Activated T-cell treated with anti-CD3 and anti-CD28 coated beads, Interleukin-2, amount 50 U/mL, for 48 hours (primary cell): Measurements from ENCODE around the gene SDHC.
A peak's percentile ranks its signal among the peaks of the same experiment; 100 is the strongest.
"Not testable (repeated sequence)": the region's sequence is repeated elsewhere in the genome, so short reads cannot be mapped to it uniquely, and the experiment has no call there.

ENCODE experiments used
- DNase-seq, 2 experiments: peaks; one replicate each; pipeline ENCODE4 v3.0.0-alpha.2; 2020

Gene SDHC

DNA sequence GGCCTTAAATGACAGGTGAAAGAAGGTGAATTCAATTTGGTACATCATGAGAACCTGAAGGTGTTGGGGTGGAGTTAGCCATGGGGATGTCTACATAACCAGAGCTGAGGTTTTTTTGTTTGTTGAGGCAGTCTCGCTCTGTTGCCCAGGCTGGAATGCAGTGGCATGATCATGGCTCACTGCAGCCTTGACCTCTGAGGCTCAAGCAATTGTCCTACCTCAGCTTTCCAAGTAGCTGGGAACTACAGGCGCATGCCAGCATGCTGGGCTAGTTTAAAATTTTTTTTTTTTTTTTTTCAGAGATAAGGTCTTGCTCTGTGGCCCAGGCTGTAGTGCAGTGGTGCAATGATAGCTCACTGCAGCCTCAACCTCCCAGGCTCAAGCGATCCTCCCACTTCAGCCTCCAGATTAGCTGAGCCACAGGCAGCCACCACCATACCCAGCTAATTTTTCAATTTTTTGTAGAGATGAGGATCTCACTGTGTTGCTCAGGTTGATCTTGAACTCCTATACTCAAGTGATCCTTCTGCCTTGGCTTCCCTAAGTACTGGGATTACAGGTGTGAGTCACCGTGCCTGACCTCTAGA, 2.5 kb upstream of the SDHC start:
- DNase-seq: no peak

DNA sequence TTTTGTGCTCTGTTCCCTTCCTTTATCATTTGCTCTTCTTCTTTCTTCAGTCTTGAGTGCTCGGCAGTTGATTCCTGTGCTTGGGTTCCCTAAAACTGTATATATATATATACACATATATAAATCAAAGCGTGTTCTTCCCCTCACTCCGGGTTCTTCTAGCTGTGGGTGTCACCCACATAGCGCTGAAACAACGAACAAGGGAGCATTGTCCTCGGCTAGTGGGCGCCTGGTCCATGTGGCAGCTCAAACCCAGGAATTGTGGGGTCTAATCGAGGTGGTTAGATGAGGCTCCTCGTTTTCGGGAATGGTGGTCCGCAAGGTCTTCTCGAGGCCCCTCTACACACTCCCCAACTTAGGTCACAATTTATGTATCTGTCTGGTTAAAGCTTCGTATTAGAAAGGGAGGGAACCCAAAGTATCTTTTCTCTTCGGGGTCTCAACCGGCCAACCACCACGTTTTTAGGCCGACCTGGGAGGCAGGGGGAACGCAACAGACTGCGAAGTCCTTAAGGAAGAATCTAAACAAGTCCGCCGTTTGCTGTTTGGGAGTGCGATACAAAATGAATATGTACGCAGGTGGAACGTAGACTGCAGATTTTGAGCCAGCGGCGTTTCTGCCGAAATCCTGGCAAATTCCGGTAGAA, 504 bp upstream of the SDHC start:
- no peak for DNase-seq

DNA sequence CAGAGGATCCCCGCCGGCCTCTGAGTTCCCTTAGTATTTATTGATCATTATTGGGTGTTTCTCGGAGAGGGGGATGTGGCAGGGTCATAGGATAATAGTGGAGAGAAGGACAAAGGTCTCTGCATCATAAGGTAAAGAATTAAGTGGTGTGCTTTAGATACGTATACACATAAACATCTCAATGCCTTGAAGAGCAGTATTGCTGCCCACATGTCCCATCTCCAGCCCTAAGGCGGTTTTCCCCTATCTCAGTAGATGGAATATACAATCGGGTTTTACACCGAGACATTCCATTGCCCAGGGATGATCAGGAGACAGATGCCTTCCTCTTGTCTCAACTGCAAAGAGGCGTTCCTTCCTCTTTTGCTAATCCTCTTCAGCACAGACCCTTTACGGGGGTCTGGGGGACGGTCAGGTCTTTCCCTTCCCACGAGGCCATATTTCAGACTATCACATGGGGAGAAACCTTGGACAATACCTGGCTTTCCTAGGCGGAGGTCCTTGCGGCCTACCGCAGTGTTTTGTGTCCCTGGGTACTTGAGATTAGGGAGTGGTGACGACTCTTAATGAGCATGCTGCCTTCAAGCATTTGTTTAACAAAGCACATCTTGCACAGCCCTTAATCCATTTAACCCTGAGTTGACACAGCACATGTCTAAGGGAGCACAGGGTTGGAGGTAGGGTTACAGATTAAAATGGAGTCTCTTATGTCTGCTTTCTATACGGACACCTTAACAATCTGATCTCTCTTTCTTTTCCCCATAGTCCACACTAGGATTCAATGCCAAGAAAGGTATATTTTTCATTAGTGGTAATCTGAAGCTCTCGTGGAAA, 1.9 kb downstream of the SDHC start:
- DNase-seq: not testable (repeated sequence)

DNA sequence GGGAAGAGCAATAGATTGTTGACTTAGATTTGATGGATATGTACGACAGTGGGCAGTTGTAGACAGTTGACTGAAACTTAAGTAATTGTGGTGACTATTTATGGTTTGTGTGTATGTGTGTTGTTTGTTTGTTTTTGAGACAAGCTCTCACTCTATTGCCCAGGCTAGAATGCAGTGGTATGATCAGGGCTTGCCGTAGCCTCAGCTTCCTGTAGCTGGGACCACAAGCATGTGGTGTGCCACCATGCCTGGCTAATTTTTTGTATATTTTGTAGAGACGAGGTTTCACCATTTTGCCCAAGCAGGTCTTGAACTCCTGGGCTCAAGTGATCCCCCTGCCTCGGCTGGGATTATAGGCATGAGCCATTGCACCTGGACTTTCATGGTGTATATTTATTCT, 9.8 kb downstream of the SDHC start:
- no peak for DNase-seq

DNA sequence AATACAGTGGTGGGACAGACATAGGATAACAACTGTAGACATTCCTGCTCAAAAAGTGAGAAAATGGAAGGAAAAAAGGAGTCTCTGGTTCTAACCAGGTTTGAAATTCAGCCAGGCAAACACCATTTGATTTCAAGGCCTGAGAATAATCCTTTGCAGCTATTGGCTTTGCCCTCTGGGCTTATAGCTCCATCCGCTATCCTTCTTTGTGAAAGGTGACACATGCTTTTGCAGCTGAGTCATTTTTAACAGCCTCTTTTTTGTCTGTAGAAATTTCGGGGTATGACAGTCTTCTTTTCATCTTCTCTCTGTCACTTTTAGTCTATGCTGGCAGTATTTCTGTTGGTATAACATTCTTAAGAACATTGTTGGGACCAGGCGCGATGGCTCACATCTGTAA, 16.2 kb downstream of the SDHC start:
- DNase-seq: no peak

DNA sequence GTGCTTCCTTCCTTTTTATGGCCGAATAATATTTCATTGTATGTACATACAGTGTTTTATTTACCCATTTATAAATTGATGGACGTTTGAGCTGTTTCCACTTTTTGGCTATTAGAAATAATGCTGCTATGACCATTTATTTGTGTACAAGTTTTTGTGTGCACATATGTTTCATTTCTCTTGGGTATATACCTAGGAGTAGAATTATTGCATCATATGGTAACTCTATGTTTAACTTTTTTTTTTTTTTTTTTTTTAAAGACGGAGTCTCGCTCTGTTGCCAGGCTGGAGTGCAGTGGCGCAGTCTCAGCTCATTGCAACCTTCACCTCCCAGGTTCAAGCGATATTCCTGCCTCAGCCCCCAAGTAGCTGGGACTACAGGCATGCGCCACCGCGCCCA, 19.0 kb downstream of the SDHC start:
- DNase-seq: no peak

DNA sequence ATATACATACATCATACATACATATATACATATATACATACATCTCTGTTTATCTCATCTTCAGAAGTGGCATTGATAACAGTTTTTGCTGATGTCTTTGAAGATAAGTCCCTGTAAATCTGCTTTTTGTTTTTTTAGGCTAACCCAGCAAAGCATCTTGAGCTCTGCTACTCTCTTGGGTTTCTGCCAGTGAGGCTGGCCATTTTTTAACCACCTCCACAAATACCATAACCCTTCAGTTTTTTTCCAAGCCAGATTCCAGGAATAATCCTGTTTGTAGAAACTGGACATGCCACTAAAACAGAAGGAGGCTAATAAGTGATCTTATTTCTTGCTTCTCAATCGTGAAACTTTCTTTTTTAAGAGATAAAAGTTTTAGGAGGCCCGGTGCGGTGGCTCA, 21.6 kb downstream of the SDHC start:
- DNase-seq: no peak

DNA sequence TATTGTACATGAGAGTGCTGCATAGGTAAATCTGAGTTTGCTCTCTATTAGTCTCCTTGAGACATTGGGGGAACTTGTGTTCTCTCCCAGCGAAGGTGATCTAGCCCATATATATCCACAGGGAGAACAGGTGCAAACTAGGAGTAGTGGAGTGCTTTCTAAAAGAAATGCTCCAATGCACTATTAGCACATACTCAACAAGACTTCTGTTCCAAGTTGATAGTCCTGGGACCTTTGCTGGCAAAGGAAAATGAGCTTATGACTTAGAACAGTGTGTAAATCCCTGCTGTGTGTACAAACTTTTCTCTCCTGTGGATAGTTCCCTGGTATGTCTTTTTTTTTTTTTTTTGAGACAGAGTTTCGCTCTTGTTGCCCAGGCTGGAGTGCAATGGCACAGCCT, 28.0 kb downstream of the SDHC start:
- no peak for DNase-seq

DNA sequence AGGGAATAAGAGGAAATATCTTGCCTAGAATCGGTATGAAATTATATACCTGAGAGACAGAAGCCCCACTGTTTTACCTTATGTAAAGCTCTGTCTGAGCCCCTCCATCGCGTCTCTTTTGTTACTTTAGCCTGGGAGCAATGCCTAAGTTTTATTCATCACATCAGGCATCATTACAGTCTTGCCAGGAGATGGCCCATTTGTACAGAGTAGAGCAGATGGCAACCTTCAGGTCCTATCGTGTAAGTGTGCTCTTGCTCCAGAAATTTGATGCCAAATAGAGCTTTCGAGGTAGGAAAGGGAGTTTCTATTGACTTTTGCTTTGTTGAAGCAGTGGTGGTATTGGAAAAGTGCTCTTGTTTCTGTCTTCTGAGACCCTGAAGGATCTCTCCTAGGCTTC, 28.6 kb downstream of the SDHC start:
- DNase-seq: no peak

DNA sequence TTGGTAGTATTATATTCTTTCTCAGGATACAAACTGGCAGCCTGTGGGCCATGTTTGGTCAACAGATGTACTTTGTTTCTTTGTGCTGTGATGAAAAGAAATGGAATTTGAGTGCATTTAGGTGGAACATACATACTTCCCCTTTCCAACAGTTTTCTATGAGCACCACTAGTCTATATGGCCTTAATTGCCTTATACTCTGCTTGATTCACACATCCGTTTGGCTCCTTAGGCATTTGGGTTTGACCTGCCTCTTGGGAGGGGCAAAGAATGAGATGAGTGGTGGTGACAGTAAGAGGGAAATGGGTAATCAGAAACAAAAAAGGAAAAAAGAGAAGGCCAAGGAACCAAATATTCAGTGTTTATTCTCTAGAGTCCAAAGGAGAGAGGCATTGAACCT, 36.5 kb downstream of the SDHC start:
- DNase-seq: no peak

DNA sequence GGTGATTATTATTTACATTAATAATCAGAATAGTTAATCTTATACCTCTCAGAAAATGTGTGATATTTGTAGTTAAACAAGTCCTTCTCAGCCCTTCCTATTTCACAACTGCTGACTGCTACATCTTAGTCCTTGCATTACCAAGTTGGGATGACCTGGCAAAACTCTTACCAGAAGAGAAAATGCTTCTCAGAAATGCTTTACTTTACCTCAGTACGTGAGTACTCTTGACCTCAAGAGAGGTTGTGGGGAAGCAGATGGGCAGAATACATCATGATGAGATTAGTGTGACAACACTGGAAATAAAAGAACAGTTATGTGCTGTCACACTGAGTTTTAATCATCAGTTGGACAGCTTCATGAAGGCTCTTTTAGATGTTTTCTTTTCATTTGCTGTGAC, 37.3 kb downstream of the SDHC start:
- DNase-seq: no peak

DNA sequence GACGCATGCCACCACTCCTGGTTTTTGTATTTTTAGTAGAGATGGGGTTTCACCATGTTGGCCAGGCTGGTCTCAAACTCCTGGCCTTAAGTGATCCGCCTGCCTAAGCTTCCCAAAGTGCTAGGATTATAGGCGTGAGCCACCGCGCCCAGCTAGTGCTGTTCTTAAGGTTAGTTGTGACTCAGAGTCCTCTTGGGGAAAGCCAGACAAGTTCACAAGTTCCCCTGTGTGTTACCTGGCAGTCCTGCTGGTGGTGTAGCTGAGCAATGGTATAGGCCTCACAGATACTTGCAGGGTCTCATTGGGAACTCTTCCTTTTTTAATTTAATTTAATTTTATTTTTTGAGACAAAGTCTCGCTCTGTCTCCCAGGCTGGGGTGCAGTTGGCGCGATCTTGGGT, 42.9 kb downstream of the SDHC start:
- no peak for DNase-seq

DNA sequence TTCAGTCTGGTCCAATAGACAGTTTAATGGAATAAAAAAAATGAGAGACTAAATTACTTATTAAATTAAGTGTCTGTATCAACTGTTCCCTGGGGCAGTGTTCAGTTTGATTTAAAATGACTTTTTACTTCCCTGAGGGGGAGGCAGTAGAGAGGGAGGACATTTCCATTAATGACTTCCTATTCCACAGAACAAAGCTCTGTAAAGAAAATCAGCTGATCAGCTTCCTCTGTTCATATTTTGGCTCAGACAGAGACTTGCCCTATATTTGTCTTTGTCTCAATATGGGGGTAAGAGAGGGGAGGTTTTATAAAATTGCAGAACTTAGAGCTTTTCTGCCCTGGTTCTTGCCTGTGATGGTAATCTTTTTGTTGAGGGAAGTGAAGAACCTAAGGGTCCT, 45.1 kb downstream of the SDHC start:
- DNase-seq: no peak

DNA sequence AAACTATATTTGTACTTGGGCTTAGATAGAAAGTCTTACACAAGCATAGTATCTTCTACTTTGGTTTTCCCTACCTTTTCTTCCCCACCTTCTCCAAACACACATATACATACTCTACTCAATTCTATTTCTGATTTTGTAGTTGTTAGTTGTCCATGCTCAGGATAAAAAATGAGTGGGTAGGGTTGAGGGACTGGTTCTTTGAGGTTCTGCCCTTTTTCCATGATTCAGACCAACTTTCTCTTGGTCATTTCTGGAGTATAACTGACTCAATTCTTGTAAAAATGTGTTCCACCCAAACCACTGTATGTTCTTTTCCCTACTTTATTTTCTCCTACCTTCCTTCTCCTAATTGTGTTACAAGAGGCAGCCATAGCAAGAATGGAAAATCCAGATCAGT, 50.2 kb downstream of the SDHC start:
- no peak for DNase-seq

DNA sequence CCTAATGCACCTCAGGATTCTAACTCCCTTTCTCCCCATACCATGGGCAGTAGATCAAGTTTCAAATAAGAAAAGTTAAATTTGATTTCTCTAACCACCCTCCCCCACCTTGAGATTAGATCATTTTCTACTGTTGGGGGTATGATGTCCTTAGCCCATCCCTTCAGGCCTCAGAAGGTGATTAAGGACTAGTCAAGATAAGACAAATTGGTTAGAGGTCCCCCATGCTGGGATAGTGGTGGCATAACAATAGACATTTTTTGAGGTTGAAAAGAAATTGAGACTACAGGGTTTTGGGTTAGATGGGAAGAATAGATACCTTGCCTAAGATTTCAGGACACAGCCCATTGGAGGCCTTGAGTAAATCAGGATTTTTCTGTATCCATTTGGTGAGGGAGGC, 51.0 kb downstream of the SDHC start:
- no peak for DNase-seq

DNA sequence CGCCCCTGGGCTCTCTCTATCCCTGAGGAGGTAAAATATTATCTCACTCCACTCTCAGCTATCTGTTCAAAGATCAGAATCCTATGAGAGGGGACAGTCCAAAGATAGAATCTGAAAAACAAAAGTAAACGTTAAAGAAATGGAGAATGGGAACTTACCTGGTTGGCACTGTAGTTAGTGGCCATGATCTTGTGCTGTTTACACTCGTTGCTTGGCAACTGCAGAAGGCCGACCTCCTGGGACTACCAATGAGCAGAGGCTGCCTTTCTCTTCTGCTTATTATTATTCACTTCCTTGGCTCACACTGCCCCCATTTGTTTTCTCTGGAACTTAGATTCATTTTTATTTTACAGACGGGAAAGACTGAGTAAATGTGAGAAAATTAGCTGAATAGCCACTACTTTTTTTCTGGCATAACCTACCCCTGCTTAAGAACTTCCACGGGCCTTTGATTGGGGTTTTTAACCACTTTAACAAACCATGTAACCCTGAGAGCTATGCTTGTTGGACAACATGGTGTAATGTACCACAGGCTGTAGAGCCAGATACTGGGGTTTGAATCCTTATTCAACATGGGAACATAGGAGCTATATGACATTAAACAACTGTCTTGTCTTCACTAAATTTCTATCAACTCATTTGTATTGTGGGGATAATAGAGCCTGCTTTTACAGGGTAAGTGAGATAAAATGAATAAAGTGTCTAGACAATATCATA, 53.7 kb downstream of the SDHC start, which contains the start of gene CFAP126:
Gene CFAP126, minus strand, starts transcription at position 193 of the 717 bp plus-strand sequence. Its CDS starts 8 bp downstream, at position 185.
- DNase-seq: peak in 1 of 2 experiments; percentile 39

DNA sequence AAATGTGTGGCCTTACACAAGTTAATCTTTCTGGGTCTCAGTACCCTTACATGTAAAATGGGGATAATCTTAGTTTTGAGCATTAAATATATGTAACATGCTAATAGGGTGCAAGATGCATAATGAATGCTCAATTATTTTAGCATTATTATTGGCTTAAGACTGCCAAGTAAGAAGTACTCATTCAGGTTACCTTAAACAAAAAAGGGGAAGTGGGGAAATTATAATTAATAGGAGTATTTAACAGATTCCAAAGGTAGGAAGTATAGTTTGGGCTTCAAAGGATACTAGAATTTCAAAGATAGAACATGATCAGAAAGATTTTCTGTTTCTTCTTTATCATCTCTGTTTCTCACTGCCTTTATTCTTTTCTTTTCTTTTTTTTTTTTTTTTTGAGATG, 59.3 kb downstream of the SDHC start:
- DNase-seq: no peak

DNA sequence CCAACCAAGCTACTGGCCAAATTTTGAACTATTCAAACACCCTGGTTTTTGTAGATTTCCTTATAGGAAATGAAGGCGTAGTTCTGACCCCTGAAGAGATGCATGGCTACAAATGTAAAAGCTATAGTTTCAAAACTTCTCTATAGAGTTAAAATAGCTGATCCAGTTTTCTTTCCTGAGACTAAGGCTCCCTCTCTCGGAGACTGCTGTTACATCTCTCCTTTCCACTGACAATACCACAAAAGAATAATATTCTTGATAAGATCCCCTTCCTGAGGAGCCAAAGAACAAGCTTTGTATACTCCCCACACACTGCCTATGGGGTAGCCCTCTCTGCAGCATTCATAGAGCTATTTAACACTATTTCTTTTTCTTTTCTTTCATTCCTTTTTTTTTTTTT, 60.2 kb downstream of the SDHC start:
- no peak for DNase-seq

DNA sequence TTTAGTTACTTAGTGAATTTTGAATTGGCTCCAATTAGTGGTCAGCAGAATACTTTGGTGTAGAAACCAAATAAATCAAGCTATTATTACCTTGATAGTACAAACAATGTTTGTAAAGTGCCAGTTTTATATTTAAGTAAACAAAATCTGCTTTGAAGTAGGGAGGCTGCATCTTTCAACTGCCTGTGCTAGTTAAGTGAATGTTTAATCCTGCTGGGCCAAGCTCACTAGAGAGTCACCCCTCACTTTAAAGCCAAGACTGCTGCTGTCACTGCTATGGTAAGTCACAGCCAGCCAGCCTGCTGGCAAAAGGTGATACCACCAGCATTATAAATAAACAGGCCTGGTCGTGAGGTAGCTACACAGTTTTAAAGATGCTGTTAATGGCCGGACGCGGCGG, 63.8 kb downstream of the SDHC start:
- DNase-seq: no peak

DNA sequence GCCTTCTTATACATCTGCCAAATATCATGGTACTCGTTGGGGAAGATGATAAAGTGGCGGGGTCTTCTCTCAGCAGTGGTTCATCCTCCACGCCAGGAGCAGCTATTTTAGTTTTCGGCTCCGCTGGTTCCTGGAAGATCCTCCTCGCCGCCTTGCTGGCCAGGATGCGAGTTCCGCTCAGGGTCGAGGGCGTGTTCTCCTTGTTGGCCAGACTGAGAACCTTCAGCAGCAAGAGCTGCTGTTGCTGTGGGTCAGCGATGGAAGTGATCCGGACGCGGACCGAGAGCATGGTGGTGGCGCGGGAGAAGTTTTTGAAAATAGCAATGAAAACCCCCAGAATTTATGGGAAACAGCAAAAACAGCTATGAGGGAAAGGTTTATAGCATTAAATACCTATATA, 64.9 kb downstream of the SDHC start:
- no peak for DNase-seq

DNA sequence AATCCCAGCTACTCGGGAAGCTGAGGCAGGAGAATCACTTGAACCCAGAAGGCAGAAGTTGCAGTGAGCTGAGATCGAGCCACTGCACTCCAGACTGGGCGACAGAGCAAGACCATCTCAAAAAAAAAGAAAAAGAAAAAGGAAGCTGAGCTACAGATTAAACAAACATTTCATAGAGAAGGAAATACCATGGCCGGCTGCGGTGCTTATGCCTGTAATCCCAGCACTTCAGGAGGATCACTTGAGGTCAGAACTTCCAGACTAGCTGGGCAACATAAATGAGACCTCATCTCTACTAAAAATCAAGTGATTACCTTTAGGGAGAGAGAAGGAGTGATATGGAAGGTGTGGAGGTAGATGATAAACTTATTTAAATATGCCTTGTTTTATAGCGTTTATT, 67.5 kb downstream of the SDHC start:
- no peak for DNase-seq

DNA sequence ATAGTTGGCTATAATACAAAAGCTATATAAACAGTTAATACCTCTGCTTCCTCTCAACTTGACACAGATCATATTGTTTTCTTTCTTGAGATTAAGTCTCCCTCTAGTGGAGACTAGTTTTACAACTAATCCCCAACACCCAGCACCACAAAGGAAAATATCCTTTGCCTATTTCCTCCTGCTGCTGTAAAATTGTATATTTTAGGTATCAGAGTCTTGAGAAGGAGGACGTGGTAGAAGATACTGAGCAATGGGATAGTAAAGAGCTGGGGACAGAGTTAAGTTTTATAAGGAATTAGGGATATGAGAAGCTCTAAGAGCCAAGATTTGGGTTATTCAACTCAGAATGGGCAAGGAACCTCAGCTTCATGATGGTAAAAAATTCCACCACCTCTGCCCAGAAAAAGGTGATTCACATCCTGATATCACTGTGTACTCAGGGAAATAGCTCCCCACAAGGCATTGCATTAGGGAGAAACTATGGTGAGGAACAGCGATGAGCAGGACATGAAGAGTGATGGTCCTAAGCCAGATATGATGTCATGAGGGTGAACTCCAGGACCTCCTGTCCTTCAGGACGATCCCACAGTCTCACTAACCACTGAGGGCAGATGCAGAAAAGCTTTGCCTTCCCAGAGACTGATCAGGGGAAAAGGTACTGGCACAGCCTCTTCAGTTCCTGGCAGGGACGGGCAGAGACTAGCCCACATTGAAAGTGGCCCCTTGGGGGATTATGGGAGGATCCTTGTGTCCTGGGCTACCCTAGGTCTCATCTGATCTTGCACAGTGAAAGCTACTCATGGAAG, 68.2 kb downstream of the SDHC start:
- no peak for DNase-seq

DNA sequence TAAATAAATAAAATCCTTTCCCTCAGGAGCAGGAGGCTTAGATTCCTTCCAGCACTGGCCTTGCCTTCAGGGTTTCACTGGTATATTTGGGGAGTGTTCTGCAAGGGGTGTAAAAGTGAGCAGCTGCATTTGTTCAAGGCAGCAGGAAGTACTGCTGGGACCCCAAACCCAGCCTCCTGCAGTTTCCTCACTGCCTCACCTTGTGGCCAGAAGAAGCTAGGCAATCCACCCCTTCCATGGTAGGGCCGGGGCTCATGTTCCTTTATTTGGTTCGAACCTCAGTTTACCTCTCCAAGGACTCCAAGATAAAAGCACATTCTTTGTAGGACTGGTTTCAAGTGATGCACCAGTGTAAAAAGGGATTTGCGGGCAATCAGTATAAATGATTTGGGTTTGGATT, 74.5 kb downstream of the SDHC start:
- DNase-seq: peak in 1 of 2 experiments; percentile 20
